SK-N-SH (cell line): ENCODE results near the gene CRYBB3. TPM values are rescaled to one million over a fixed set of nuclear protein-coding genes. Genes with fewer than 3 reads are reported as not detected.

Source experiments
- CTCF ChIA-PET: fragments of 300-600, 350-600 bp; formaldehyde crosslinking; extraction: SDS; loops from one replicate; lab custom pipeline; 2021; lab: Yijun Ruan, JAX
- POLR2A ChIA-PET: fragments of 350-600 bp; sonication (Branson Sonifier 250); formaldehyde crosslinking; extraction: SDS; loops from one replicate; lab custom pipeline; 2020; ENCODE audit warnings: antibody characterized with exemption, inconsistent platforms; lab: Yijun Ruan, JAX
- DNase-seq: peaks from one replicate; pipeline ENCODE4 v3.0.0; 2012
- H2AFZ ChIP-seq: fragments of 200-600 bp; sonication (generic); 2 replicates; pipeline ENCODE4 v1.8.1; 2016; ENCODE audit warnings: antibody characterized with exemption, mild to moderate bottlenecking, low read depth
- H3F3A ChIP-seq: fragments of 200-600 bp; sonication (generic); replicated peaks from 2 replicates; pipeline ENCODE3; 2016; ENCODE audit warnings: antibody characterized with exemption, mild to moderate bottlenecking; ENCODE audit not compliant: insufficient read depth
- H3K27ac ChIP-seq, 2 experiments: fragments of 200-500 bp in 1 of 2; fragments of 200-600 bp in 1 of 2; sonication (Bioruptor generic) in 1 of 2; sonication (generic), shearing (Covaris generic) in 1 of 2; 2 replicates each; pipeline versions ENCODE4 v1.5.1 to v1.6.1; 2014 to 2016; ENCODE audit warnings: low read depth in 2 of 2, inconsistent platforms in 1 of 2, low read length in 1 of 2, mild to moderate bottlenecking in 1 of 2, mixed read lengths in 1 of 2
- H3K27me3 ChIP-seq: fragments of 200-600 bp; sonication (generic), shearing (Covaris generic); 2 replicates; pipeline ENCODE4 v1.6.1; 2016; ENCODE audit warnings: mixed run types; ENCODE audit not compliant: insufficient read depth
- H3K36me3 ChIP-seq, 2 experiments: fragments of 200-500 bp in 1 of 2; fragments of 200-600 bp in 1 of 2; sonication (Bioruptor generic) in 1 of 2; sonication (generic) in 1 of 2; replicated peaks in 1 of 2; 2 replicates each; pipeline versions ENCODE3 to v1.5.1; 2014 to 2016; ENCODE audit warnings: low read length in 1 of 2, mild to moderate bottlenecking in 1 of 2; ENCODE audit not compliant: insufficient read depth in 2 of 2, control insufficient read depth in 1 of 2
- H3K4me1 ChIP-seq, 2 experiments: fragments of 200-500 bp in 1 of 2; fragments of 200-600 bp in 1 of 2; sonication (Bioruptor generic) in 1 of 2; sonication (generic), shearing (Covaris generic) in 1 of 2; 2 replicates each; pipeline versions ENCODE4 v1.5.1 to v1.6.1; 2014 to 2016; ENCODE audit warnings: low read depth in 1 of 2, low read length in 1 of 2, mixed run types in 1 of 2; ENCODE audit not compliant: insufficient read depth in 2 of 2, control insufficient read depth in 1 of 2
- H3K4me2 ChIP-seq: fragments of 200-600 bp; sonication (generic), shearing (Covaris generic); 2 replicates; pipeline ENCODE4 v1.6.1; 2017; ENCODE audit warnings: mixed run types
- H3K4me3 ChIP-seq, 2 experiments: fragments of 200-500 bp in 1 of 2; fragments of 200-600 bp in 1 of 2; sonication (Bioruptor generic) in 1 of 2; sonication (generic), shearing (Covaris generic) in 1 of 2; 2 replicates each; pipeline versions ENCODE4 v1.5.1 to v1.8.1; 2014 to 2016; ENCODE audit warnings: low read depth in 2 of 2, inconsistent platforms in 1 of 2, low read length in 1 of 2, mild to moderate bottlenecking in 1 of 2, mixed read lengths in 1 of 2, moderate library complexity in 1 of 2
- H3K79me2 ChIP-seq: fragments of 200-600 bp; sonication (generic); 2 replicates; pipeline ENCODE4 v1.8.1; 2017; ENCODE audit warnings: mild to moderate bottlenecking; ENCODE audit not compliant: insufficient read depth
- H3K9ac ChIP-seq: fragments of 200-600 bp; sonication (generic); 2 replicates; pipeline ENCODE4 v1.6.1; 2017; ENCODE audit warnings: mixed run types
- H3K9me2 ChIP-seq: fragments of 200-600 bp; sonication (generic); 2 replicates; pipeline ENCODE4 v1.6.1; 2017; ENCODE audit warnings: mixed run types
- H3K9me3 ChIP-seq: fragments of 200-600 bp; sonication (generic); 2 replicates; pipeline ENCODE4 v1.6.1; 2017; ENCODE audit warnings: mixed run types, mild to moderate bottlenecking, moderate library complexity
- H4K20me1 ChIP-seq: fragments of 200-600 bp; sonication (generic); 2 replicates; pipeline ENCODE4 v1.6.1; 2017; ENCODE audit warnings: mild to moderate bottlenecking, mixed run types; ENCODE audit not compliant: insufficient read depth
- CHD2 ChIP-seq: fragments of 150-350 bp; IDR thresholded peaks from 2 replicates; pipeline ENCODE4 v1.6.1; 2018; ENCODE audit warnings: low read length; ENCODE audit not compliant: partially characterized antibody
- EP300 ChIP-seq, 2 experiments: IDR thresholded peaks; 2 replicates each; pipeline versions ENCODE4 v1.4.0 to v1.6.1; 2012; ENCODE audit warnings: borderline replicate concordance in 1 of 2, low read depth in 1 of 2, low read length in 1 of 2
- EZH2phosphoT487 ChIP-seq: fragments of 200-600 bp; sonication (generic); IDR thresholded peaks from 2 replicates; pipeline ENCODE4 v1.6.1; 2017; ENCODE audit warnings: low read depth, mixed run types, mild to moderate bottlenecking, antibody characterized with exemption, moderate library complexity, borderline replicate concordance
- FOSL2 ChIP-seq: IDR thresholded peaks from 2 replicates; pipeline ENCODE4 v1.4.0; 2012; ENCODE audit warnings: low read depth, mild to moderate bottlenecking, moderate library complexity, borderline replicate concordance
- FOXM1 ChIP-seq: IDR thresholded peaks from 2 replicates; pipeline ENCODE4 v1.4.0; 2012; ENCODE audit warnings: low read depth, mild to moderate bottlenecking
- MEF2A ChIP-seq: IDR thresholded peaks from 2 replicates; pipeline ENCODE4 v1.4.0; 2012; ENCODE audit warnings: low read depth, borderline replicate concordance
- MXI1 ChIP-seq: IDR thresholded peaks from 2 replicates; pipeline ENCODE4 v1.6.1; 2012; ENCODE audit warnings: mild to moderate bottlenecking, low read depth, low read length, improper control_type of control experiment
- NRF1 ChIP-seq: IDR thresholded peaks from 2 replicates; pipeline ENCODE4 v1.6.1; 2012; ENCODE audit warnings: low read depth, mild to moderate bottlenecking, low read length
- RAD21 ChIP-seq: IDR thresholded peaks from 2 replicates; pipeline ENCODE4 v1.6.1; 2012; ENCODE audit warnings: mild to moderate bottlenecking, low read length
- RFX5 ChIP-seq: IDR thresholded peaks from 2 replicates; pipeline ENCODE4 v1.6.1; 2012; ENCODE audit warnings: mild to moderate bottlenecking, improper control_type of control experiment, low read length
- RXRA ChIP-seq: IDR thresholded peaks from 2 replicates; pipeline ENCODE4 v1.4.0; 2012; ENCODE audit warnings: low read depth, mild to moderate bottlenecking, borderline replicate concordance
- SIN3A ChIP-seq: IDR thresholded peaks from 2 replicates; pipeline ENCODE4 v1.6.1; 2012; ENCODE audit warnings: low read depth, mild to moderate bottlenecking, low read length, moderate library complexity, borderline replicate concordance
- SMC3 ChIP-seq: IDR thresholded peaks from 2 replicates; pipeline ENCODE4 v1.6.1; 2012; ENCODE audit warnings: low read depth, low read length, improper control_type of control experiment
- TAF1 ChIP-seq: IDR thresholded peaks from 2 replicates; pipeline ENCODE4 v1.6.1; 2012; ENCODE audit warnings: low read depth, mild to moderate bottlenecking, low read length, moderate library complexity, borderline replicate concordance
- TCF12 ChIP-seq: IDR thresholded peaks from 2 replicates; pipeline ENCODE4 v1.4.0; 2012
- YY1 ChIP-seq: IDR thresholded peaks from 2 replicates; pipeline ENCODE4 v1.4.0; 2012; ENCODE audit warnings: low read depth, mild to moderate bottlenecking
- WGBS: methylation state at CpG from one replicate; pipeline ENCODE4 v1.1.6; 2017; ENCODE audit warnings: low lambda C conversion rate; 5-methylcytosine and 5-hydroxymethylcytosine counted together
- polyA plus RNA-seq, 3 experiments: library from polyadenylated mRNA; depleted of rRNA; stranded (reverse); fragments of >200 nt; gene quantifications; 2 replicates each; pipeline ENCODE4 v1.2.3, GENCODE V29; 2012
- TF ChIP-seq, protein P1 (sequence below): IDR thresholded peaks from 2 replicates; pipeline ENCODE4 v1.6.1; 2012; ENCODE audit warnings: mild to moderate bottlenecking, low read depth, low read length, moderate library complexity
- TF ChIP-seq, protein P2 (sequence below): IDR thresholded peaks from 2 replicates; pipeline ENCODE4 v1.4.0; 2012; ENCODE audit warnings: low read depth, borderline replicate concordance
- TF ChIP-seq, protein P3 (sequence below): IDR thresholded peaks from 2 replicates; pipeline ENCODE4; 2012

CRYBB3 gene
- polyA plus RNA-seq, 1 of the 3 experiments (the other 2 are of a cell fraction): 0.35 TPM

DNA sequence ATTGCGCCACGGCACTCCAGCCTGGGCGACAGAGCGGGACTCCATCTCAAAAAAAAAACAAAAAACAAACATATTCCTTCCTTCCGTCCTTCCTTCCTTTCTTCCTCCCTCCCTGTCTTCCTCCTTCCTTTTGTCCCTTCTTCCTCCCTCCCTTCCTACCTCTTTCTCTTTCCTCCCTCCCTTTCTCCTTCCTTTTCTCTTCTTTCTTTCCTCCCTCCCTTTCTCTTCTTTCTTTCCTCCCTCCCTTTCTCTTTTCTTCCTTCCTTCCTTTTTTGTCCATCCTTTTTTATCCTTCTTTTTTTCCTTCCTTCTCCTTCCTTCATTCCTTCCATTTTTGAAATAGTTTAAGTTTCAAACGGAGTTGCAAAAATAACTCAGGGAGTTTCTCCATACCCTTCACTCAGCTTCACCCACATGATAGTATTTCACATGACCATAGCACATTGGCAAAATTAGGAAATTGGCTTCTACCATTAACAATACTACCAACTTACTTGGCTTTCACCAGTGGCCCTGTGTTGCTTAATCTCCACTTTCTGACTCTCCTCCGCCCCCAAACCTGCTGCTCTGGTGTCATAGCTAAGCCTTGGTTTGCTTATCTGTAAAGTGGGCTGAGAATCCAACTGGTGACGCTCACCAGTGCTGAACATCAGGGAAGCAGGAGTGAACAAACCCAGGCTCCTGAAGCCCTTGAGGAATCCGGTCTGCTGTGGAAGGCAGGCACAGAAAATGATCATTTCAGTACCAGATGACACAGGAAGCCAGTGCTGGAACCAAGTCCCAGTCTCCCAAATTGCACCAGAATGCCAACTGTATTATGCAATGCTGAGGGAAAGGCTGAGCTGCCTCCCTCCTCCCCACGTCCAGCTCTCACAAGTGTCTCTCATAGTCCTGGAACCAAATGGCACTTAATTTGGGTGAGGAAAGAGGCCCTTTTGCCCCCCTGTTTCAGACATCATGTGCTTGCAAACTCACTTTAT lies 17.2 kb upstream of the CRYBB3 start:
- no peak overlapping the region for H3K4me2 ChIP-seq
- ChIA-PET CTCF (interaction anchor here (6.6 kb wide), 1 partner anchor 20 kb away, joined by 41 read pairs; no protein-coding TSS in a partner anchor), POLR2A (no interaction called here)
- no peak for DNase-seq
- H3F3A ChIP-seq: no peaks in the 10 kb centered on the region
- WGBS: 88% methylated on average over 8 of the region's 10 CpGs
- no peaks in the 10 kb centered on the region for H3K4me1 ChIP-seq
- H3K9me2 ChIP-seq: no peaks in the 10 kb centered on the region
- H2AFZ ChIP-seq: no peak overlapping the region
- 0 out of 2 replicates have a peak, but pooled peaks cover 5% of the 10 kb centered on the region for H3K9me3 ChIP-seq
- peaks cover 12 to 30% of the 10 kb centered on the region in 2 experiments for H3K36me3 ChIP-seq
- H3K79me2 ChIP-seq: no peaks in the 10 kb centered on the region
- H3K4me3 ChIP-seq: no peak overlapping the region
- H4K20me1 ChIP-seq: no peaks in the 10 kb centered on the region
- H3K9ac ChIP-seq: no peak overlapping the region
- no peak overlapping the region for H3K27ac ChIP-seq
- no peaks in the 10 kb centered on the region for H3K27me3 ChIP-seq
- TF ChIP-seq EP300 (IDR thresholded peaks at IDR 0.05; ENCODE audit: borderline replicate concordance in 1 of 2, low read depth in 1 of 2, low read length in 1 of 2): no peak
- TF ChIP-seq NRF1: no peak
- TF ChIP-seq TAF1: no peak
- TF ChIP-seq CHD2: no peak
- TF ChIP-seq, protein P1, sequence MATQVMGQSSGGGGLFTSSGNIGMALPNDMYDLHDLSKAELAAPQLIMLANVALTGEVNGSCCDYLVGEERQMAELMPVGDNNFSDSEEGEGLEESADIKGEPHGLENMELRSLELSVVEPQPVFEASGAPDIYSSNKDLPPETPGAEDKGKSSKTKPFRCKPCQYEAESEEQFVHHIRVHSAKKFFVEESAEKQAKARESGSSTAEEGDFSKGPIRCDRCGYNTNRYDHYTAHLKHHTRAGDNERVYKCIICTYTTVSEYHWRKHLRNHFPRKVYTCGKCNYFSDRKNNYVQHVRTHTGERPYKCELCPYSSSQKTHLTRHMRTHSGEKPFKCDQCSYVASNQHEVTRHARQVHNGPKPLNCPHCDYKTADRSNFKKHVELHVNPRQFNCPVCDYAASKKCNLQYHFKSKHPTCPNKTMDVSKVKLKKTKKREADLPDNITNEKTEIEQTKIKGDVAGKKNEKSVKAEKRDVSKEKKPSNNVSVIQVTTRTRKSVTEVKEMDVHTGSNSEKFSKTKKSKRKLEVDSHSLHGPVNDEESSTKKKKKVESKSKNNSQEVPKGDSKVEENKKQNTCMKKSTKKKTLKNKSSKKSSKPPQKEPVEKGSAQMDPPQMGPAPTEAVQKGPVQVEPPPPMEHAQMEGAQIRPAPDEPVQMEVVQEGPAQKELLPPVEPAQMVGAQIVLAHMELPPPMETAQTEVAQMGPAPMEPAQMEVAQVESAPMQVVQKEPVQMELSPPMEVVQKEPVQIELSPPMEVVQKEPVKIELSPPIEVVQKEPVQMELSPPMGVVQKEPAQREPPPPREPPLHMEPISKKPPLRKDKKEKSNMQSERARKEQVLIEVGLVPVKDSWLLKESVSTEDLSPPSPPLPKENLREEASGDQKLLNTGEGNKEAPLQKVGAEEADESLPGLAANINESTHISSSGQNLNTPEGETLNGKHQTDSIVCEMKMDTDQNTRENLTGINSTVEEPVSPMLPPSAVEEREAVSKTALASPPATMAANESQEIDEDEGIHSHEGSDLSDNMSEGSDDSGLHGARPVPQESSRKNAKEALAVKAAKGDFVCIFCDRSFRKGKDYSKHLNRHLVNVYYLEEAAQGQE: no peak

DNA sequence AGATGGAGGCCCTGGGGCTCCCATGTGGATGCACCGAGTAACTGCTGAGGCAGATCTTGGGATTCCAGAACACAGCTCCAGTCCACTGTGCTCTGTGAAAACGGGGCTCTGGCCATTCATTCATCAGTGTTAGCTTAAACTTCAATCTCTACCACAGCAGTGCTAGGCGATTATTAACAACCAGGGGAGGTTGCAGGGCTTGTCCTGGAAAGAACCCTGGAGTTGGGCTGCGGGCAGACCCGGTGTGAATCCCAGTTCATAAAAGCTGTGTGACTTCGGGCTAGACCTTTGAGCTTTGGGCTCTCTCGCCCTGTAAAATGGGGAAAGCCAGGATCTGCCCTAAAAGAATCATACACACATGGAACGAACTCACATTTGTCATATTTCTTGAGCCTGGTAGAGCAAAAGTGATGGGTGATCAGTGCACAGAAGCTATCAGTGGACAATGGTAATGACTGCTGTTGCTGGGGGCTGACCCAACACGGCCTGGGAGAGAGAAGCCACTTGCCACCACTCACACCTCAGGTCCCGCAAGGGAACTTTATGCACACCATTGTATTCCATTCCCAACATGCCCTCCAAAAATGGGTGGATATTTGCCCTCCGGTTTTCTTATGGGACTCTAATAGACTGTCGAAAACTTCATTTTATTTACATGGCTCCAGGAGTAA lies 15.6 kb upstream of the CRYBB3 start:
- no peaks in the 10 kb centered on the region for H3K4me1 ChIP-seq
- no peak overlapping the region for H3K9ac ChIP-seq
- H2AFZ ChIP-seq: no peak overlapping the region
- no peaks in the 10 kb centered on the region for H3K9me2 ChIP-seq
- no peak overlapping the region for H3K27ac ChIP-seq
- POLR2A ChIA-PET: no interaction called here
- CTCF ChIA-PET: interaction anchor here (1.1 to 6.6 kb wide), 3 partner anchors 18 to 588 kb away, joined by 3 to 41 read pairs (median 3); no protein-coding TSS in a partner anchor
- H3K4me2 ChIP-seq: no peak overlapping the region
- no peak for TF ChIP-seq EZH2phosphoT487
- TF ChIP-seq MEF2A: no peak
- TF ChIP-seq FOSL2: no peak
- TF ChIP-seq SIN3A: no peak
- no peak for TF ChIP-seq RAD21
- TF ChIP-seq MXI1: no peak
- TF ChIP-seq, protein P2, sequence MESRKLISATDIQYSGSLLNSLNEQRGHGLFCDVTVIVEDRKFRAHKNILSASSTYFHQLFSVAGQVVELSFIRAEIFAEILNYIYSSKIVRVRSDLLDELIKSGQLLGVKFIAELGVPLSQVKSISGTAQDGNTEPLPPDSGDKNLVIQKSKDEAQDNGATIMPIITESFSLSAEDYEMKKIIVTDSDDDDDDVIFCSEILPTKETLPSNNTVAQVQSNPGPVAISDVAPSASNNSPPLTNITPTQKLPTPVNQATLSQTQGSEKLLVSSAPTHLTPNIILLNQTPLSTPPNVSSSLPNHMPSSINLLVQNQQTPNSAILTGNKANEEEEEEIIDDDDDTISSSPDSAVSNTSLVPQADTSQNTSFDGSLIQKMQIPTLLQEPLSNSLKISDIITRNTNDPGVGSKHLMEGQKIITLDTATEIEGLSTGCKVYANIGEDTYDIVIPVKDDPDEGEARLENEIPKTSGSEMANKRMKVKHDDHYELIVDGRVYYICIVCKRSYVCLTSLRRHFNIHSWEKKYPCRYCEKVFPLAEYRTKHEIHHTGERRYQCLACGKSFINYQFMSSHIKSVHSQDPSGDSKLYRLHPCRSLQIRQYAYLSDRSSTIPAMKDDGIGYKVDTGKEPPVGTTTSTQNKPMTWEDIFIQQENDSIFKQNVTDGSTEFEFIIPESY: no peak
- TF ChIP-seq RFX5: no peak
- no peak for TF ChIP-seq RXRA
- TF ChIP-seq FOXM1: no peak
- TF ChIP-seq SMC3: no peak
- TF ChIP-seq, protein P3, sequence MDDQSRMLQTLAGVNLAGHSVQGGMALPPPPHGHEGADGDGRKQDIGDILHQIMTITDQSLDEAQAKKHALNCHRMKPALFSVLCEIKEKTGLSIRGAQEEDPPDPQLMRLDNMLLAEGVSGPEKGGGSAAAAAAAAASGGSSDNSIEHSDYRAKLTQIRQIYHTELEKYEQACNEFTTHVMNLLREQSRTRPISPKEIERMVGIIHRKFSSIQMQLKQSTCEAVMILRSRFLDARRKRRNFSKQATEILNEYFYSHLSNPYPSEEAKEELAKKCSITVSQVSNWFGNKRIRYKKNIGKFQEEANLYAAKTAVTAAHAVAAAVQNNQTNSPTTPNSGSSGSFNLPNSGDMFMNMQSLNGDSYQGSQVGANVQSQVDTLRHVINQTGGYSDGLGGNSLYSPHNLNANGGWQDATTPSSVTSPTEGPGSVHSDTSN: no peak
- TF ChIP-seq TCF12: no peak
- TF ChIP-seq YY1: no peak
- no peak overlapping the region for H3K4me3 ChIP-seq
- no peaks in the 10 kb centered on the region for H3K27me3 ChIP-seq
- H4K20me1 ChIP-seq: no peaks in the 10 kb centered on the region
- 0 out of 2 replicates have a peak, but pooled peaks cover 5% of the 10 kb centered on the region for H3K9me3 ChIP-seq
- no peak for DNase-seq
- WGBS: 81% methylated on average over 12 of the region's 12 CpGs
- H3K79me2 ChIP-seq: no peaks in the 10 kb centered on the region
- H3F3A ChIP-seq: no peaks in the 10 kb centered on the region
- peaks cover 12 to 26% of the 10 kb centered on the region in 2 experiments for H3K36me3 ChIP-seq
